IMR-90 (cell line): ENCODE results near the gene BMP8B. TPM values are rescaled to one million over a fixed set of nuclear protein-coding genes. Genes with fewer than 3 reads are reported as not detected.

Experiments
- ATAC-seq: fragments of 200-7000 bp; cut with Tn5 transposase; 2 replicates; pipeline ENCODE4 v1.9.1; 2020; ENCODE audit warnings: low read depth, mild to moderate bottlenecking, moderate library complexity
- BruUV-seq: library from RNA; stranded (reverse); fragments of 400-500 nt; replicated peaks from 2 replicates; lab custom pipeline; 2021; lab: Mats Ljungman, UMichigan
- CTCF ChIA-PET: fragments of 300-600 bp; formaldehyde crosslinking; extraction: SDS; loops from one replicate; lab custom pipeline; 2021; ENCODE audit warnings: antibody characterized with exemption; lab: Yijun Ruan, JAX
- POLR2A ChIA-PET: fragments of 300-600 bp; sonication (Branson Sonifier 250); formaldehyde crosslinking; loops from one replicate; lab custom pipeline; 2022; ENCODE audit warnings: antibody characterized with exemption; ENCODE audit not compliant: unreplicated experiment; lab: Charles Lee
- DNase-seq: peaks from one replicate; pipeline ENCODE4 v3.0.0; 2013
- H2AFZ ChIP-seq: replicated peaks from 2 replicates; pipeline ENCODE3; 2013; ENCODE audit warnings: low read length, mild to moderate bottlenecking; ENCODE audit not compliant: poor library complexity
- H2AK5ac ChIP-seq: 2 replicates; pipeline ENCODE4 v1.6.1; 2013; ENCODE audit warnings: low read depth, low read length, inconsistent platforms
- H2AK9ac ChIP-seq: replicated peaks from 2 replicates; pipeline ENCODE3; 2013; ENCODE audit warnings: mild to moderate bottlenecking, low read depth, low read length, moderate library complexity; ENCODE audit not compliant: poor library complexity
- H2BK120ac ChIP-seq: 2 replicates; pipeline ENCODE4 v1.6.1; 2013; ENCODE audit warnings: low read depth, low read length, inconsistent platforms
- H2BK15ac ChIP-seq: 3 replicates; pipeline ENCODE4 v1.6.1; 2013; ENCODE audit warnings: low read depth, low read length, inconsistent platforms
- H2BK20ac ChIP-seq: 2 replicates; pipeline ENCODE4 v1.6.1; 2013; ENCODE audit warnings: low read depth, mild to moderate bottlenecking, inconsistent platforms, low read length, moderate library complexity
- H2BK5ac ChIP-seq: 2 replicates; pipeline ENCODE4 v1.6.1; 2013; ENCODE audit warnings: mild to moderate bottlenecking, low read depth, low read length, inconsistent platforms; ENCODE audit not compliant: poor library complexity, severe bottlenecking
- H3K14ac ChIP-seq: replicated peaks from 2 replicates; pipeline ENCODE4 v1.6.1; 2013; ENCODE audit warnings: low read depth, low read length, inconsistent platforms
- H3K18ac ChIP-seq: 2 replicates; pipeline ENCODE4 v1.6.1; 2013; ENCODE audit warnings: low read depth, low read length, control low read depth
- H3K23ac ChIP-seq: 2 replicates; pipeline ENCODE4 v1.6.1; 2013; ENCODE audit warnings: low read depth, low read length, inconsistent platforms
- H3K27ac ChIP-seq: 2 replicates; pipeline ENCODE4 v1.5.1; 2013; ENCODE audit warnings: mild to moderate bottlenecking, control low read depth, low read length; ENCODE audit not compliant: insufficient read depth
- H3K27me3 ChIP-seq: 2 replicates; pipeline ENCODE4 v1.6.1; 2013; ENCODE audit warnings: low read length; ENCODE audit not compliant: control insufficient read depth, insufficient read depth
- H3K36me3 ChIP-seq: 2 replicates; pipeline ENCODE4 v1.6.1; 2013; ENCODE audit warnings: low read length, mixed read lengths; ENCODE audit not compliant: control insufficient read depth, insufficient read depth
- H3K4ac ChIP-seq: 2 replicates; pipeline ENCODE4 v1.6.1; 2013; ENCODE audit warnings: low read depth, low read length, inconsistent platforms
- H3K4me1 ChIP-seq: 2 replicates; pipeline ENCODE4 v1.6.1; 2013; ENCODE audit warnings: low read length, mixed read lengths; ENCODE audit not compliant: control insufficient read depth, insufficient read depth
- H3K4me2 ChIP-seq: 2 replicates; pipeline ENCODE4 v1.6.1; 2013; ENCODE audit warnings: low read depth, mild to moderate bottlenecking, control low read depth, low read length, moderate library complexity
- H3K4me3 ChIP-seq: 2 replicates; pipeline ENCODE4 v1.5.1; 2013; ENCODE audit warnings: low read depth, mild to moderate bottlenecking, control low read depth, low read length, moderate library complexity; ENCODE audit not compliant: insufficient read depth
- H3K56ac ChIP-seq: 2 replicates; pipeline ENCODE4 v1.6.1; 2013; ENCODE audit warnings: low read length, inconsistent platforms; ENCODE audit not compliant: insufficient read depth; ENCODE audit errors: extremely low read depth
- H3K79me1 ChIP-seq, 2 experiments: 2 replicates each; pipeline ENCODE4 v1.6.1; 2013; ENCODE audit warnings: low read length in 2 of 2, inconsistent platforms in 1 of 2, low read depth in 1 of 2
- H3K9ac ChIP-seq: 2 replicates; pipeline ENCODE4 v1.6.1; 2013; ENCODE audit warnings: low read depth, low read length, control low read depth
- H3K9me1 ChIP-seq: 2 replicates; pipeline ENCODE4 v1.6.1; 2013; ENCODE audit warnings: low read length, inconsistent platforms; ENCODE audit not compliant: insufficient read depth
- H3K9me3 ChIP-seq: 2 replicates; pipeline ENCODE4 v1.6.1; 2013; ENCODE audit warnings: low read length; ENCODE audit not compliant: control insufficient read depth, insufficient read depth
- H4K20me1 ChIP-seq: 2 replicates; pipeline ENCODE4 v1.6.1; 2013; ENCODE audit warnings: low read length, inconsistent platforms; ENCODE audit not compliant: insufficient read depth
- H4K5ac ChIP-seq: 2 replicates; pipeline ENCODE4 v1.6.1; 2013; ENCODE audit warnings: mild to moderate bottlenecking, low read depth, low read length, control low read depth
- H4K8ac ChIP-seq, 2 experiments: 2 replicates each; pipeline ENCODE4 v1.6.1; 2013; ENCODE audit warnings: low read depth in 2 of 2, low read length in 2 of 2, control low read depth in 1 of 2, inconsistent platforms in 1 of 2
- H4K91ac ChIP-seq: 2 replicates; pipeline ENCODE4 v1.6.1; 2013; ENCODE audit warnings: low read depth, low read length, inconsistent platforms; ENCODE audit not compliant: insufficient read depth
- CEBPB ChIP-seq: IDR thresholded peaks from 2 replicates; pipeline ENCODE4 v1.6.1; 2012; ENCODE audit warnings: low read depth, low read length, improper control_type of control experiment
- CHD1 ChIP-seq: IDR thresholded peaks from 2 replicates; pipeline ENCODE4 v1.6.1; 2012; ENCODE audit warnings: low read depth, low read length, improper control_type of control experiment
- CTCF ChIP-seq: conservative IDR thresholded peaks from 2 replicates; pipeline ENCODE4 v1.5.1; 2012; ENCODE audit warnings: mild to moderate bottlenecking, low read depth, low read length, improper control_type of control experiment
- ELK1 ChIP-seq: fragments of 150-350 bp; IDR thresholded peaks from 2 replicates; pipeline ENCODE4 v1.6.1; 2016; ENCODE audit warnings: low read depth, mild to moderate bottlenecking, low read length, moderate library complexity, borderline replicate concordance
- FOS ChIP-seq: fragments of 150-350 bp; IDR thresholded peaks from 2 replicates; pipeline ENCODE4 v1.6.1; 2016; ENCODE audit warnings: low read depth, low read length
- MAFK ChIP-seq: IDR thresholded peaks from 2 replicates; pipeline ENCODE4 v1.6.1; 2012; ENCODE audit warnings: low read depth, low read length, improper control_type of control experiment
- MAZ ChIP-seq: IDR thresholded peaks from 2 replicates; pipeline ENCODE4 v1.6.1; 2012; ENCODE audit warnings: low read depth, mild to moderate bottlenecking, low read length, improper control_type of control experiment, moderate library complexity, borderline replicate concordance
- MXI1 ChIP-seq: IDR thresholded peaks from 2 replicates; pipeline ENCODE4 v1.6.1; 2012; ENCODE audit warnings: low read depth, mild to moderate bottlenecking, low read length, moderate library complexity, borderline replicate concordance
- NFE2L2 ChIP-seq: fragments of 150-350 bp; IDR thresholded peaks from 2 replicates; pipeline ENCODE4 v1.6.1; 2016; ENCODE audit warnings: low read depth, mild to moderate bottlenecking, low read length
- POLR2A ChIP-seq: IDR thresholded peaks from 2 replicates; pipeline ENCODE4 v1.6.1; 2012; ENCODE audit warnings: mild to moderate bottlenecking, low read depth, low read length
- RAD21 ChIP-seq: IDR thresholded peaks from 2 replicates; pipeline ENCODE4 v1.6.1; 2012; ENCODE audit warnings: low read length, improper control_type of control experiment
- RCOR1 ChIP-seq: IDR thresholded peaks from 2 replicates; pipeline ENCODE4 v1.6.1; 2012; ENCODE audit warnings: mild to moderate bottlenecking, low read length, improper control_type of control experiment; ENCODE audit not compliant: insufficient replicate concordance
- RFX5 ChIP-seq: IDR thresholded peaks from 2 replicates; pipeline ENCODE4 v1.8.0; 2012; ENCODE audit warnings: low read depth, mild to moderate bottlenecking, low read length, moderate library complexity
- SMC3 ChIP-seq: fragments of 150-350 bp; IDR thresholded peaks from 2 replicates; pipeline ENCODE4 v1.6.1; 2016; ENCODE audit warnings: low read depth, mild to moderate bottlenecking, antibody characterized with exemption, low read length, moderate library complexity
- USF2 ChIP-seq: fragments of 150-350 bp; IDR thresholded peaks from 2 replicates; pipeline ENCODE4 v1.6.1; 2017; ENCODE audit warnings: mild to moderate bottlenecking, antibody characterized with exemption, low read length, low read depth
- WGBS, 2 experiments: methylation state at CpG; one replicate each; pipeline versions ENCODE4 v1.1.5 to v1.1.7; 2013; ENCODE audit warnings: missing lambda C conversion rate in 2 of 2; ENCODE audit not compliant: insufficient read length in 1 of 2; ENCODE audit errors: extremely low coverage in 2 of 2; 5-methylcytosine and 5-hydroxymethylcytosine counted together
- dilution Hi-C: fragments of 300-500 bp; cut with HindIII; formaldehyde crosslinking; loops from one replicate; pipeline ENCODE4 v1.14.3; 2018; ENCODE audit warnings: low sequenced_read_pairs; ENCODE audit not compliant: unreplicated experiment
- in situ Hi-C: fragments of 300-500 bp; cut with MboI; formaldehyde crosslinking; loops from 3 replicates; pipeline ENCODE4 v1.14.3; 2019; ENCODE audit warnings: low sequenced_read_pairs, inconsistent platforms, mixed read lengths
- intact Hi-C: fragments of 100-400 bp; cut with micrococcal nuclease; formaldehyde crosslinking; loops from 2 replicates; pipeline ENCODE4 v1.10.0; 2022
- polyA plus RNA-seq, 3 experiments: library from polyadenylated mRNA; depleted of rRNA; stranded (reverse); fragments of >200 nt; gene quantifications; 2 replicates each; pipeline ENCODE4 v1.2.3, GENCODE V29; 2012; ENCODE audit warnings: low replicate concordance in 1 of 3
- total RNA-seq: library from RNA; depleted of rRNA; stranded (reverse); fragments of >200 nt; gene quantifications from 2 replicates; pipeline ENCODE4 v1.2.3, GENCODE V29; 2012

BMP8B gene
- total and polyA plus RNA-seq, 2 of the 4 experiments (the other 2 are of a cell fraction), result not detected

- no peak overlapping the region for H2BK20ac ChIP-seq
- ChIA-PET POLR2A (interaction anchor here (0.5 kb wide), 1 partner anchor 13 kb away, joined by 3 read pairs; no protein-coding TSS in a partner anchor), CTCF (no interaction called here)
- no peaks in the 10 kb centered on the region for H3K9me1 ChIP-seq
- in situ Hi-C loops, result no loop called here
- H3K4me1 ChIP-seq, result no peaks in the 10 kb centered on the region
- BruUV-seq, result no TSS peak
- TF ChIP-seq MXI1, result no peak
- TF ChIP-seq CHD1, result no peak
- no peak for TF ChIP-seq RAD21
- TF ChIP-seq SMC3, result no peak
- TF ChIP-seq POLR2A, result no peak
- TF ChIP-seq FOS, result no peak
- TF ChIP-seq RCOR1, result no peak
- no peak for TF ChIP-seq RFX5
- TF ChIP-seq MAZ, result no peak
- TF ChIP-seq NFE2L2, result no peak
- no peak for TF ChIP-seq USF2
- no peak for TF ChIP-seq MAFK
- TF ChIP-seq ELK1, result no peak
- TF ChIP-seq CTCF, result no peak
- no peak for TF ChIP-seq CEBPB
- no peak overlapping the region for H4K8ac ChIP-seq
- H3K4ac ChIP-seq, result no peak overlapping the region
- intact Hi-C loops, result no loop called here
- H2AK9ac ChIP-seq, result no peak overlapping the region
- H3K27ac ChIP-seq, result no peak overlapping the region
- H3K27me3 ChIP-seq, result no peaks in the 10 kb centered on the region
- H4K91ac ChIP-seq, result no peak overlapping the region
- H3K36me3 ChIP-seq, result peaks cover 48% of the 10 kb centered on the region
- no peak overlapping the region for H3K9ac ChIP-seq
- no peak for DNase-seq
- no peak overlapping the region for H3K18ac ChIP-seq
- no peak for ATAC-seq
- H2AFZ ChIP-seq, result no peak overlapping the region
- H3K14ac ChIP-seq, result no peak overlapping the region
- H2BK15ac ChIP-seq, result no peak overlapping the region
- H4K5ac ChIP-seq, result no peak overlapping the region
- no peak overlapping the region for H2BK5ac ChIP-seq
- H3K79me1 ChIP-seq, result peaks cover 0 to 6% of the 10 kb centered on the region in 2 experiments; a peak in 2 of 4 replicates
- dilution Hi-C loops, result no loop called here
- no peak overlapping the region for H2BK120ac ChIP-seq
- H3K9me3 ChIP-seq, result no peaks in the 10 kb centered on the region
- H4K20me1 ChIP-seq, result no peaks in the 10 kb centered on the region
- no peak overlapping the region for H3K4me2 ChIP-seq
- H3K4me3 ChIP-seq, result no peak overlapping the region
- H3K56ac ChIP-seq, result no peak overlapping the region
- 91% methylated on average over 7 of the region's 16 CpGs; no CpG with 5 or more reads in 1 of the 2 experiments for WGBS, 2 experiments
- no peak overlapping the region for H3K23ac ChIP-seq
- no peak overlapping the region for H2AK5ac ChIP-seq
Measured at GRCh38 chr1:39745016-39745670, 43.5 kb downstream of the BMP8B start.
